GM19455 (cell line): ENCODE data around the gene HSD17B12.
"Not testable (repeated sequence)": the region's sequence is repeated elsewhere in the genome, so short reads cannot be mapped to it uniquely, and the experiment has no call there.

Experiments
- ATAC-seq: cut with Tn5 transposase; IDR thresholded peaks from one replicate; pipeline ENCODE4 v1.9.1; 2021; ENCODE audit not compliant: unreplicated experiment

Gene HSD17B12

DNA sequence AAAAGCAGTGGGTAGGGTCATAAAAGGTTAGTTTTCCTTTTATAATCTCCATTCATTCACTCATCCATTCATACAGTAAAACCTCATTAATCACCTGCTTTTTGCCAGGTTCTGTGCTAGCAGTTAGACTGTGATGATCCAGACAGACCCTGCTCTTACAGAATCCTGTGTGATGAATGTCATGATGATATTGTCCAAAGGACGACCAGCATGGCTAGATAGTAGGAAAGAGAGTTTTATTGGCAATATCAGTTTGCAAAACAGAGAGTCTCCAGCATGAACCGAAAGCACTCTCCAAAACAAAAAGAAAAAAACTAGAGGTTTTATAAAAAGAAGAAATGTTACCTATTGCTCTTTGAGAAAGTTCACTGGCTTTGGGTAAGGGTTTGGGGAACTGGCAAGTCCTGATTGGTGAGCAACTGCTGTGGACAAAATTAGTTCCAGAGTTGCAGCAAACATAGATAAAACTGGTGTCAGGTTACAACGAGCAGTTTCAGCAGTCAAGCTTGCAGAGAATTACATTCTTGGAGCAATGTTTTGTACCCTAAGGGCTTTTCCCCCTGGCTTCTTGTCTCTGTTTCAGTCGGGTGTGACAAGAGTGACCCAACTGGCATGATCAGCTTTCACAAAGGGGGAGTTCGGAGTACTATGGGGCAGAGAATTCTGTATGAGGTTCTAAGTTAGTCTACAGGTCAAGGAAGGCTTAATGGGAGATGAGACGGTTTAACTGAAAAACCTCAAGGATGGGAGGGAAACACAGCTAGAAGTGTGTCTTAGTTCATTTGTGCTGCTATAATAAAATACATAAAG, 58.3 kb downstream of the HSD17B12 start:
- ATAC-seq: no peak

GRCh38 chr11:43746670-43747069, 66.1 kb downstream of the HSD17B12 start:
- no peak for ATAC-seq

DNA sequence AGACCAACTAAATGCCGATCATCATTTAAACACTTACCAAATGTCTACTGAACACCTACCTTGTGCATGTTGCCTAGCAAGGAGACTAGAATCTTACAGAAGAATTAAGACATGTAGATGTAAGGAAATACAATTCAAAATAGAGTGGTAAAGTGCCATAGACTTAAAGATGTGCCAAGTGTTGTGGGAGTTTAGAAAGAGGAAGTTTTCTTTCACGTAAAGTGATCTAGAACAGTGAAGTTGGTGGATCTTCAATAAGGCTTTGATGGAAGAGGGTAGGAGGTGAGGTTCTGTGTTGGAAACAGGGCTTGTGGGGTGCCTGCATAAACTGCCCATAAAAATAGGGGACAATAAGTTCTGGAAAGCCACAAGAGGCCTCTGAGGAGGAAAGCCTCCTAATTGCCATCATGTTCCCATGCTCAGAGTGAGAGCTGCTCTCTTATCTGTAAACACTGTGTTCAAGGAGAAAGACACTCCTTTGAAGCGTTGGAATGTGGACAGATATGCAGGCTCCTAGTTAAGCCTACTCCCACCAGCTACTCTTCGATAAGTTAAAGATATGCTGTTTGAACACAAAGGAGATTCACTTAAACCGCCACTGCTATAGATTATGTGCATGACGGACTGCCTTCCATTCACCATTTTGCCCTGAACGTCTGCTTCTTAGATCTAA, 66.7 kb downstream of the HSD17B12 start:
- no peak for ATAC-seq

- no peak for ATAC-seq
These were observed 67.6 kb downstream of the HSD17B12 start for GRCh38 chr11:43748095-43748494.

DNA sequence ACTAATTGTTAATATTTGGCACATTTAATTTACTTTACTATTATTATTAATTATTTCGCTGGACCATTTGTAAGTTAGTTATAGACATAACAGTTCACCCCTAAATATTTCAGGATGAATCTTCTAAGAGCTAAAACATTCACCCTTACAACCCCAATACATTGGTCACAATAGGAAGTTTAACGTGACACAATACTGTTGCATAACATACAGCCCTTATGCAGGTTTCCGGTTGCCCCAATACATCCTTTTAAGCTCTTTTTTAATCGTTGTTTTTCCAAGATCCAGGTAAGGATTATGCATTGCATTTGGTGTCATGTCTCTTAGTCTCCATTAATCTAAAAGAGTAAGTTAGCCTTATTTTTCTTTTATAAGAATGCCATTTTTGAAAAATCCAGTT, 71.2 kb downstream of the HSD17B12 start:
- no peak for ATAC-seq

DNA sequence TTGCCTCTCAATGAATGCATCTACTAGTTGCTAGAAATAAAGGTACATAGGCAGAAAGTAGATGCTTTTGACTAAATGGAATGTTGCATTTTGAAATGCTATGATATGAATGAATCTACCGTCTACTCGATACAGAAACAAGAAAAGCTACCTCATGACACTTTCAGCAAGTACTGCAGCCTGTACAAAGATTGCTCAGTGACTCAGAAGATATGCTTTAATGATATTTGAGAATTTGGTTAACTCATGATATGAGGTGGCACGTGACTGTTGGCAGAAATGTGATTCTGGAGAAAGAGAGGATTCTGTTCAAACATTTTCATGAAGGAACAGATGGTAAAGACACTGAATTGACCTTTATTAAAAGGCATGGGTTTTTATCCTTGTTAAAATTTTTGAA, 76.0 kb downstream of the HSD17B12 start:
- ATAC-seq: no peak

DNA sequence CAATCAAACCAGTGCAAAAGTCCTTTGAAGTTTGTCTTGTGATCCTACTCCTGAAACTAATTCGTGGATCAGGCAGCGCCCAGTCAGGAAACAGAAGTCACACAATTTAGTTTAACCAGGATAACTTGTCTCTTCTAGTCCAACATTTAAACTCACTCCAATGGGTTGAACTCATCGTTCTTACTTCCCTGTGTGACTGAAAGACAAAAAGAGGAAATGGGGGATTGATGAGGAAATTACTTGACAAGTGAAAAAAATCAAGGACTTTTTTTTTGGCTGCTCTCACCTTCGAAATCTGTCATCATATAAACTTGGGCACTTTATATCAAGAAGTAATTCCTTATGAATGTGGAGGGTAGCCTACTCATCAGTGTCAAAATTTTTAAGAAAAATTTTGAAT, 78.4 kb downstream of the HSD17B12 start:
- no peak for ATAC-seq

GRCh38 chr11:43760902-43761301, 80.4 kb downstream of the HSD17B12 start:
- no peak for ATAC-seq

DNA sequence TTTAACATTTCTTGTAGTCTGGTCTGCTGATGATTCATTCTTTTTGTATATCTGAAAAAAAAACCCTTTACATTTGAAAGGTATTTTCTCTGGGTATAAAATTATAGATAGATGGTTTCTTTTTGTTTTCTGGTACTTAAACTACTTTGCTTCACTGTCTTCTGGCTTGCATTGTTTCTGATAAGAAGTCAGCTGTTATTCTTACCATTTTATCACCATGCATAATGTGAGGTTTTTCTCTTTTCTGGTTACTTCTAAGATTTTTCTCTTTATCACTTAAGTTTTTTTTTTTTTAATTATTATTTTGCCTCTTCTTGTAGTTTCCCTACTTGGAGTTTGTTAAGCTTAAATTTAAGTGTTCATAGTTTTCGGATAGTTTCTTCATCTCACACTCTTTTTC, 84.7 kb downstream of the HSD17B12 start:
- ATAC-seq: no peak

DNA sequence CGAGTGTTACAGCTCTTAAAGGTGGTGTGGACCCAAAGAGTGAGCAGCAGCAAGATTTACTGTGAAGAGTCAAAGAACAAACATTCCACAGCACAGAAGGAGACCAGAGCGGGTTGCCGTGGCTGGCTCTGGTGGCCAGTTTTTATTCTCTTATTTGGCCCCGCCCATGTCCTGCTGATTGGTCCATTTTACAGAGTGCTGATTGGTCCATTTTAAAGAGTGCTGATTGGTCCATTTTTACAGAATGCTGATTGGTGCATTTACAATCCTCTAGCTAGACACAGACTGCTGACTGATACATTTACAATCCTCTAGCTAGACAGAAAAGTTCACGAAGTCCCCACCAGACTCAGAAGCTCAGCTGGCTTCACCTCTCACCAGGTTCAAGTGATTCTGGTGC, 88.1 kb downstream of the HSD17B12 start:
- ATAC-seq: not testable (repeated sequence)

GRCh38 chr11:43770173-43770572, 89.6 kb downstream of the HSD17B12 start:
- no peak for ATAC-seq

GRCh38 chr11:43772733-43773132, 92.2 kb downstream of the HSD17B12 start:
- ATAC-seq: no peak

GRCh38 chr11:43774786-43775185, 94.2 kb downstream of the HSD17B12 start:
- ATAC-seq: no peak

- ATAC-seq: no peak
These were observed 98.8 kb downstream of the HSD17B12 start for GRCh38 chr11:43779306-43779705.

- no peak for ATAC-seq
These were observed 103.8 kb downstream of the HSD17B12 start for GRCh38 chr11:43784301-43784700.

GRCh38 chr11:43784866-43785265, 104.3 kb downstream of the HSD17B12 start:
- no peak for ATAC-seq

DNA sequence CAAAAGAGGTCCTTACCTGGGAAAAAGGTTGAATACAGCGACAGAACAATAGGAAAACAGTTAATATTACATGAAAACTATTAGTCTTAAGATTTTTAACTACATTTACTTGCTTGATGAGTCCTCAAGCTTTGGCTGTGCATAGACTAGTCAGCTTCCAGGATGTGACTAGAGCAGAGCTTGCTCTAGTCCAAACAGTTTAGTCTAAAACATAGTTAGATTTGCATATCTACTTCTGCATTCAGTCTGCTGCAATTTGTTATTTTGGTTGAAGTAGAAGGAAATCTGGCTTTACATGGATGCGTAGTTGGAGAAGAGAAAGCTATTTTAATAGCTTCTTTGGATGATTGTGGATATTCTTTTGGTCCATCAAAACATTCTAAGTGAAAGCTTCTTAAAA, 104.8 kb downstream of the HSD17B12 start:
- no peak for ATAC-seq

DNA sequence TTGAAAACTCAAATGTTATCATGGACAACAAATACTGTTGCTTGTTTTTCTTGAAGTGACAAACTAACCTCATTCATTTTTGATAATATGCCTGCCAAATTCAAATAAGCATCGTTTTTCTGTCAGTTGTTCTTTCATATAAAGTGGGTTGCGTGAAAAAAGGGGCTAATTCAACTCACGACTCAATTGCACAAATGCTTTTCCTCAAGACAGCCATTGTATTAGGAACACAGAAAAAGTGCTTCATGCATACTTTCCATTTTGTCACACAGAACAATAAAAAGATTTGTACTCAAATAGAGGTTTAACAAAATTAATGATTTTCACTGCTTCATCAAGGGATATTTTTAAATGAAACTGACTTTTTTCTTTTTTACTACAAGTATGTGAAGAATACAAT, 105.5 kb downstream of the HSD17B12 start:
- ATAC-seq: no peak

GRCh38 chr11:43787824-43788223, 107.3 kb downstream of the HSD17B12 start:
- ATAC-seq: no peak

GRCh38 chr11:43788421-43788820, 107.9 kb downstream of the HSD17B12 start:
- no peak for ATAC-seq

- no peak for ATAC-seq
These were observed 109.3 kb downstream of the HSD17B12 start for GRCh38 chr11:43789700-43790443.

DNA sequence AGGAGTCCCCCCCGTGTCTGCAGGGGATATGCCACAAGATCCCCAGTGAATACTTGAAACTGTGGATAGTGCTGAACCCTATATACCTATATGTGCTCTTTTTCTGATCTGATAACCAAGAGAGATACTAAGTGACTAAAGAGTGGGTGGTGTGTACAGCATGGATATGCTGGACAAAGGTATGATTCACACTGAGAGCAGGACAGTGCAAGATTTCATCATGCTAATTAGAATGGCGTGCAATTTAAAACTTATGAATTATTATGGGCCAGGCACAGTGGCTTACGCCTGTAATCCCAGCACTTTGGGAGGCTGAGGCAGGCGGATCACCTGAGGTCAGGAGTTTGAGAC, 109.9 kb downstream of the HSD17B12 start:
- ATAC-seq: no peak
